ENCODE measurements around the gene CYTH4.

The CYTH4 gene

GRCh38 chr22:37309211-37310074 is 27.1 kb downstream of the CYTH4 start:
- Histone ChIP-seq H3K36me3 (ENCODE audit: control insufficient read depth, insufficient read depth, low read length, severe bottlenecking) (no peaks in the 10 kb centered on the region), H3K27me3 (replicated peaks; ENCODE audit: control insufficient read depth, insufficient read depth, low read length) (no peaks in the 10 kb centered on the region), H3K9me3 (ENCODE audit: control insufficient read depth, low read length) (no peaks in the 10 kb centered on the region), H3K4me3 (ENCODE audit: low read length) (no peak overlapping the region), H3K4me1 (ENCODE audit: control insufficient read depth, insufficient read depth, low read length) (peaks cover 32% of the 10 kb centered on the region), H3K9ac (ENCODE audit: low read length) (no peak overlapping the region)
- DNase-seq (ENCODE audit: low read depth), result no peak

GRCh38 chr22:37310075-37310606 is 27.8 kb downstream of the CYTH4 start:
- H3K9ac ChIP-seq (ENCODE audit: low read length), result no peak overlapping the region
- H3K36me3 ChIP-seq (ENCODE audit: control insufficient read depth, insufficient read depth, low read length, severe bottlenecking), result no peaks in the 10 kb centered on the region
- H3K4me1 ChIP-seq (ENCODE audit: control insufficient read depth, insufficient read depth, low read length), result peaks cover 31% of the 10 kb centered on the region
- H3K9me3 ChIP-seq (ENCODE audit: control insufficient read depth, low read length), result no peaks in the 10 kb centered on the region
- H3K4me3 ChIP-seq (ENCODE audit: low read length), result no peak overlapping the region
- DNase-seq (ENCODE audit: low read depth), result no peak
- H3K27me3 ChIP-seq (replicated peaks; ENCODE audit: control insufficient read depth, insufficient read depth, low read length), result no peaks in the 10 kb centered on the region

- H3K4me1 ChIP-seq (ENCODE audit: control insufficient read depth, insufficient read depth, low read length), result peaks cover 31% of the 10 kb centered on the region
- no peak overlapping the region for H3K4me3 ChIP-seq (ENCODE audit: low read length)
- H3K9ac ChIP-seq (ENCODE audit: low read length), result no peak overlapping the region
- DNase-seq (ENCODE audit: low read depth), result no peak
- H3K27me3 ChIP-seq (replicated peaks; ENCODE audit: control insufficient read depth, insufficient read depth, low read length), result no peaks in the 10 kb centered on the region
- H3K9me3 ChIP-seq (ENCODE audit: control insufficient read depth, low read length), result no peaks in the 10 kb centered on the region
- H3K36me3 ChIP-seq (ENCODE audit: control insufficient read depth, insufficient read depth, low read length, severe bottlenecking), result no peaks in the 10 kb centered on the region
Measured at GRCh38 chr22:37310815-37311595, 28.7 kb downstream of the CYTH4 start.

- peaks cover 23% of the 10 kb centered on the region for H3K4me1 ChIP-seq (ENCODE audit: control insufficient read depth, insufficient read depth, low read length)
- no peak overlapping the region for H3K9ac ChIP-seq (ENCODE audit: low read length)
- no peak overlapping the region for H3K4me3 ChIP-seq (ENCODE audit: low read length)
- no peaks in the 10 kb centered on the region for H3K9me3 ChIP-seq (ENCODE audit: control insufficient read depth, low read length)
- H3K36me3 ChIP-seq (ENCODE audit: control insufficient read depth, insufficient read depth, low read length, severe bottlenecking), result no peaks in the 10 kb centered on the region
- no peaks in the 10 kb centered on the region for H3K27me3 ChIP-seq (replicated peaks; ENCODE audit: control insufficient read depth, insufficient read depth, low read length)
- DNase-seq (ENCODE audit: low read depth), result no peak
Measured at GRCh38 chr22:37311761-37312312, 29.5 kb downstream of the CYTH4 start.

- H3K4me3 ChIP-seq (ENCODE audit: low read length), result no peak overlapping the region
- H3K9ac ChIP-seq (ENCODE audit: low read length), result no peak overlapping the region
- no peaks in the 10 kb centered on the region for H3K36me3 ChIP-seq (ENCODE audit: control insufficient read depth, insufficient read depth, low read length, severe bottlenecking)
- no peaks in the 10 kb centered on the region for H3K9me3 ChIP-seq (ENCODE audit: control insufficient read depth, low read length)
- peaks cover 4% of the 10 kb centered on the region for H3K27me3 ChIP-seq (replicated peaks; ENCODE audit: control insufficient read depth, insufficient read depth, low read length)
- H3K4me1 ChIP-seq (ENCODE audit: control insufficient read depth, insufficient read depth, low read length), result peaks cover 16% of the 10 kb centered on the region
- no peak for DNase-seq (ENCODE audit: low read depth)
Measured at GRCh38 chr22:37312549-37313183, 30.4 kb downstream of the CYTH4 start.

GRCh38 chr22:37313376-37314314 is 31.3 kb downstream of the CYTH4 start:
- H3K4me1 ChIP-seq (ENCODE audit: control insufficient read depth, insufficient read depth, low read length), result peaks cover 11% of the 10 kb centered on the region
- peaks cover 7% of the 10 kb centered on the region for H3K27me3 ChIP-seq (replicated peaks; ENCODE audit: control insufficient read depth, insufficient read depth, low read length)
- H3K4me3 ChIP-seq (ENCODE audit: low read length), result no peak overlapping the region
- no peaks in the 10 kb centered on the region for H3K36me3 ChIP-seq (ENCODE audit: control insufficient read depth, insufficient read depth, low read length, severe bottlenecking)
- DNase-seq (ENCODE audit: low read depth), result no peak
- H3K9me3 ChIP-seq (ENCODE audit: control insufficient read depth, low read length), result no peaks in the 10 kb centered on the region
- no peak overlapping the region for H3K9ac ChIP-seq (ENCODE audit: low read length)

GRCh38 chr22:37314315-37315074 is 32.2 kb downstream of the CYTH4 start:
- H3K9ac ChIP-seq (ENCODE audit: low read length), result no peak overlapping the region
- H3K27me3 ChIP-seq (replicated peaks; ENCODE audit: control insufficient read depth, insufficient read depth, low read length), result peaks cover 12% of the 10 kb centered on the region
- no peak for DNase-seq (ENCODE audit: low read depth)
- H3K36me3 ChIP-seq (ENCODE audit: control insufficient read depth, insufficient read depth, low read length, severe bottlenecking), result no peaks in the 10 kb centered on the region
- no peaks in the 10 kb centered on the region for H3K9me3 ChIP-seq (ENCODE audit: control insufficient read depth, low read length)
- H3K4me1 ChIP-seq (ENCODE audit: control insufficient read depth, insufficient read depth, low read length), result peaks cover 11% of the 10 kb centered on the region
- H3K4me3 ChIP-seq (ENCODE audit: low read length), result no peak overlapping the region

- H3K4me3 ChIP-seq (ENCODE audit: low read length), result no peak overlapping the region
- no peak overlapping the region for H3K9ac ChIP-seq (ENCODE audit: low read length)
- no peaks in the 10 kb centered on the region for H3K9me3 ChIP-seq (ENCODE audit: control insufficient read depth, low read length)
- peaks cover 26% of the 10 kb centered on the region for H3K27me3 ChIP-seq (replicated peaks; ENCODE audit: control insufficient read depth, insufficient read depth, low read length)
- DNase-seq (ENCODE audit: low read depth), result no peak
- no peaks in the 10 kb centered on the region for H3K36me3 ChIP-seq (ENCODE audit: control insufficient read depth, insufficient read depth, low read length, severe bottlenecking)
- H3K4me1 ChIP-seq (ENCODE audit: control insufficient read depth, insufficient read depth, low read length), result peaks cover 11% of the 10 kb centered on the region
Measured at GRCh38 chr22:37316405-37316804, 34.1 kb downstream of the CYTH4 start.

GRCh38 chr22:37316875-37317371 is 34.6 kb downstream of the CYTH4 start:
- no peak overlapping the region for H3K4me3 ChIP-seq (ENCODE audit: low read length)
- peak; percentile 93 for DNase-seq (ENCODE audit: low read depth)
- no peaks in the 10 kb centered on the region for H3K9me3 ChIP-seq (ENCODE audit: control insufficient read depth, low read length)
- no peaks in the 10 kb centered on the region for H3K36me3 ChIP-seq (ENCODE audit: control insufficient read depth, insufficient read depth, low read length, severe bottlenecking)
- no peak overlapping the region for H3K9ac ChIP-seq (ENCODE audit: low read length)
- peaks cover 11% of the 10 kb centered on the region for H3K4me1 ChIP-seq (ENCODE audit: control insufficient read depth, insufficient read depth, low read length)
- peaks cover 26% of the 10 kb centered on the region for H3K27me3 ChIP-seq (replicated peaks; ENCODE audit: control insufficient read depth, insufficient read depth, low read length)

All from adipocyte (in vitro differentiated cells).